IMR-90 (cell line): ENCODE data around the gene CNFN. TPM values are rescaled to one million over a fixed set of nuclear protein-coding genes. Genes with fewer than 3 reads are reported as not detected.
A peak's percentile ranks its signal among the peaks of the same experiment; 100 is the strongest.

Experiments used
- ATAC-seq: fragments of 200-7000 bp; cut with Tn5 transposase; 2 replicates; pipeline ENCODE4 v1.9.1; 2020; ENCODE audit warnings: low read depth, mild to moderate bottlenecking, moderate library complexity
- BruUV-seq: library from RNA; stranded (reverse); fragments of 400-500 nt; replicated peaks from 2 replicates; lab custom pipeline; 2021; lab: Mats Ljungman, UMichigan
- CTCF ChIA-PET: fragments of 300-600 bp; formaldehyde crosslinking; extraction: SDS; loops from one replicate; lab custom pipeline; 2021; ENCODE audit warnings: antibody characterized with exemption; lab: Yijun Ruan, JAX
- POLR2A ChIA-PET: fragments of 300-600 bp; sonication (Branson Sonifier 250); formaldehyde crosslinking; loops from one replicate; lab custom pipeline; 2022; ENCODE audit warnings: antibody characterized with exemption; ENCODE audit not compliant: unreplicated experiment; lab: Charles Lee
- DNase-seq: peaks from one replicate; pipeline ENCODE4 v3.0.0; 2013
- H2AFZ ChIP-seq: replicated peaks from 2 replicates; pipeline ENCODE3; 2013; ENCODE audit warnings: low read length, mild to moderate bottlenecking; ENCODE audit not compliant: poor library complexity
- H2AK5ac ChIP-seq: 2 replicates; pipeline ENCODE4 v1.6.1; 2013; ENCODE audit warnings: low read depth, low read length, inconsistent platforms
- H2AK9ac ChIP-seq: replicated peaks from 2 replicates; pipeline ENCODE3; 2013; ENCODE audit warnings: mild to moderate bottlenecking, low read depth, low read length, moderate library complexity; ENCODE audit not compliant: poor library complexity
- H2BK120ac ChIP-seq: 2 replicates; pipeline ENCODE4 v1.6.1; 2013; ENCODE audit warnings: low read depth, low read length, inconsistent platforms
- H2BK15ac ChIP-seq: 3 replicates; pipeline ENCODE4 v1.6.1; 2013; ENCODE audit warnings: low read depth, low read length, inconsistent platforms
- H2BK20ac ChIP-seq: 2 replicates; pipeline ENCODE4 v1.6.1; 2013; ENCODE audit warnings: low read depth, mild to moderate bottlenecking, inconsistent platforms, low read length, moderate library complexity
- H2BK5ac ChIP-seq: 2 replicates; pipeline ENCODE4 v1.6.1; 2013; ENCODE audit warnings: mild to moderate bottlenecking, low read depth, low read length, inconsistent platforms; ENCODE audit not compliant: poor library complexity, severe bottlenecking
- H3K14ac ChIP-seq: replicated peaks from 2 replicates; pipeline ENCODE4 v1.6.1; 2013; ENCODE audit warnings: low read depth, low read length, inconsistent platforms
- H3K18ac ChIP-seq: 2 replicates; pipeline ENCODE4 v1.6.1; 2013; ENCODE audit warnings: low read depth, low read length, control low read depth
- H3K23ac ChIP-seq: 2 replicates; pipeline ENCODE4 v1.6.1; 2013; ENCODE audit warnings: low read depth, low read length, inconsistent platforms
- H3K27ac ChIP-seq: 2 replicates; pipeline ENCODE4 v1.5.1; 2013; ENCODE audit warnings: mild to moderate bottlenecking, control low read depth, low read length; ENCODE audit not compliant: insufficient read depth
- H3K27me3 ChIP-seq: 2 replicates; pipeline ENCODE4 v1.6.1; 2013; ENCODE audit warnings: low read length; ENCODE audit not compliant: control insufficient read depth, insufficient read depth
- H3K36me3 ChIP-seq: 2 replicates; pipeline ENCODE4 v1.6.1; 2013; ENCODE audit warnings: low read length, mixed read lengths; ENCODE audit not compliant: control insufficient read depth, insufficient read depth
- H3K4ac ChIP-seq: 2 replicates; pipeline ENCODE4 v1.6.1; 2013; ENCODE audit warnings: low read depth, low read length, inconsistent platforms
- H3K4me1 ChIP-seq: 2 replicates; pipeline ENCODE4 v1.6.1; 2013; ENCODE audit warnings: low read length, mixed read lengths; ENCODE audit not compliant: control insufficient read depth, insufficient read depth
- H3K4me2 ChIP-seq: 2 replicates; pipeline ENCODE4 v1.6.1; 2013; ENCODE audit warnings: low read depth, mild to moderate bottlenecking, control low read depth, low read length, moderate library complexity
- H3K4me3 ChIP-seq: 2 replicates; pipeline ENCODE4 v1.5.1; 2013; ENCODE audit warnings: low read depth, mild to moderate bottlenecking, control low read depth, low read length, moderate library complexity; ENCODE audit not compliant: insufficient read depth
- H3K56ac ChIP-seq: 2 replicates; pipeline ENCODE4 v1.6.1; 2013; ENCODE audit warnings: low read length, inconsistent platforms; ENCODE audit not compliant: insufficient read depth; ENCODE audit errors: extremely low read depth
- H3K79me1 ChIP-seq, 2 experiments: 2 replicates each; pipeline ENCODE4 v1.6.1; 2013; ENCODE audit warnings: low read length in 2 of 2, inconsistent platforms in 1 of 2, low read depth in 1 of 2
- H3K9ac ChIP-seq: 2 replicates; pipeline ENCODE4 v1.6.1; 2013; ENCODE audit warnings: low read depth, low read length, control low read depth
- H3K9me1 ChIP-seq: 2 replicates; pipeline ENCODE4 v1.6.1; 2013; ENCODE audit warnings: low read length, inconsistent platforms; ENCODE audit not compliant: insufficient read depth
- H3K9me3 ChIP-seq: 2 replicates; pipeline ENCODE4 v1.6.1; 2013; ENCODE audit warnings: low read length; ENCODE audit not compliant: control insufficient read depth, insufficient read depth
- H4K20me1 ChIP-seq: 2 replicates; pipeline ENCODE4 v1.6.1; 2013; ENCODE audit warnings: low read length, inconsistent platforms; ENCODE audit not compliant: insufficient read depth
- H4K5ac ChIP-seq: 2 replicates; pipeline ENCODE4 v1.6.1; 2013; ENCODE audit warnings: mild to moderate bottlenecking, low read depth, low read length, control low read depth
- H4K8ac ChIP-seq, 2 experiments: 2 replicates each; pipeline ENCODE4 v1.6.1; 2013; ENCODE audit warnings: low read depth in 2 of 2, low read length in 2 of 2, control low read depth in 1 of 2, inconsistent platforms in 1 of 2
- H4K91ac ChIP-seq: 2 replicates; pipeline ENCODE4 v1.6.1; 2013; ENCODE audit warnings: low read depth, low read length, inconsistent platforms; ENCODE audit not compliant: insufficient read depth
- CEBPB ChIP-seq: IDR thresholded peaks from 2 replicates; pipeline ENCODE4 v1.6.1; 2012; ENCODE audit warnings: low read depth, low read length, improper control_type of control experiment
- CHD1 ChIP-seq: IDR thresholded peaks from 2 replicates; pipeline ENCODE4 v1.6.1; 2012; ENCODE audit warnings: low read depth, low read length, improper control_type of control experiment
- FOS ChIP-seq: fragments of 150-350 bp; IDR thresholded peaks from 2 replicates; pipeline ENCODE4 v1.6.1; 2016; ENCODE audit warnings: low read depth, low read length
- NFE2L2 ChIP-seq: fragments of 150-350 bp; IDR thresholded peaks from 2 replicates; pipeline ENCODE4 v1.6.1; 2016; ENCODE audit warnings: low read depth, mild to moderate bottlenecking, low read length
- POLR2A ChIP-seq: IDR thresholded peaks from 2 replicates; pipeline ENCODE4 v1.6.1; 2012; ENCODE audit warnings: mild to moderate bottlenecking, low read depth, low read length
- SMC3 ChIP-seq: fragments of 150-350 bp; IDR thresholded peaks from 2 replicates; pipeline ENCODE4 v1.6.1; 2016; ENCODE audit warnings: low read depth, mild to moderate bottlenecking, antibody characterized with exemption, low read length, moderate library complexity
- USF2 ChIP-seq: fragments of 150-350 bp; IDR thresholded peaks from 2 replicates; pipeline ENCODE4 v1.6.1; 2017; ENCODE audit warnings: mild to moderate bottlenecking, antibody characterized with exemption, low read length, low read depth
- WGBS, 2 experiments: methylation state at CpG; one replicate each; pipeline versions ENCODE4 v1.1.5 to v1.1.7; 2013; ENCODE audit warnings: missing lambda C conversion rate in 2 of 2; ENCODE audit not compliant: insufficient read length in 1 of 2; ENCODE audit errors: extremely low coverage in 2 of 2; 5-methylcytosine and 5-hydroxymethylcytosine counted together
- dilution Hi-C: fragments of 300-500 bp; cut with HindIII; formaldehyde crosslinking; loops from one replicate; pipeline ENCODE4 v1.14.3; 2018; ENCODE audit warnings: low sequenced_read_pairs; ENCODE audit not compliant: unreplicated experiment
- in situ Hi-C: fragments of 300-500 bp; cut with MboI; formaldehyde crosslinking; loops from 3 replicates; pipeline ENCODE4 v1.14.3; 2019; ENCODE audit warnings: low sequenced_read_pairs, inconsistent platforms, mixed read lengths
- intact Hi-C: fragments of 100-400 bp; cut with micrococcal nuclease; formaldehyde crosslinking; loops from 2 replicates; pipeline ENCODE4 v1.10.0; 2022
- polyA plus RNA-seq, 3 experiments: library from polyadenylated mRNA; depleted of rRNA; stranded (reverse); fragments of >200 nt; gene quantifications; 2 replicates each; pipeline ENCODE4 v1.2.3, GENCODE V29; 2012; ENCODE audit warnings: low replicate concordance in 1 of 3
- total RNA-seq: library from RNA; depleted of rRNA; stranded (reverse); fragments of >200 nt; gene quantifications from 2 replicates; pipeline ENCODE4 v1.2.3, GENCODE V29; 2012

CNFN gene
- total and polyA plus RNA-seq, 2 of the 4 experiments (the other 2 are of a cell fraction): 1.2 TPM; not detected in 1

- in situ Hi-C loops: no loop called here
- H3K4ac ChIP-seq: no peak overlapping the region
- no TSS peak for BruUV-seq
Observed at GRCh38 chr19:42366673-42367072, 23.4 kb downstream of the CNFN start.

More at GRCh38 chr19:42366673-42367072, 23.4 kb downstream of the CNFN start:
- H3K9ac ChIP-seq: no peak overlapping the region
- DNase-seq (no peak), ATAC-seq (no peak; the same call in 1 of the 2 replicates)
- H3K4me2 ChIP-seq: no peak overlapping the region
- H2AK5ac ChIP-seq: no peak overlapping the region
- no peak overlapping the region for H3K4me3 ChIP-seq
- no peak overlapping the region for H2AFZ ChIP-seq
- peaks cover 6% of the 10 kb centered on the region for H3K9me1 ChIP-seq
- WGBS, 2 experiments: 80% methylated on average over 1 of the region's 1 CpG; no CpG with 5 or more reads in 1 of the 2 experiments
- H3K23ac ChIP-seq: no peak overlapping the region
- H3K36me3 ChIP-seq: peaks cover 26% of the 10 kb centered on the region
- H3K79me1 ChIP-seq: no peaks in the 10 kb centered on the region
- H3K18ac ChIP-seq: no peak overlapping the region
- no peak overlapping the region for H2BK15ac ChIP-seq
- H3K56ac ChIP-seq: no peak overlapping the region
- no peak overlapping the region for H4K5ac ChIP-seq
- peaks cover 2% of the 10 kb centered on the region; the same call in 1 of the 2 replicates for H3K9me3 ChIP-seq
- H2BK20ac ChIP-seq: no peak overlapping the region
- no peak overlapping the region for H4K8ac ChIP-seq
- intact Hi-C loops (no loop called here), dilution Hi-C loops (no loop called here)
- TF ChIP-seq FOS: no peak
- no peak for TF ChIP-seq CHD1
- TF ChIP-seq USF2: no peak
- no peak for TF ChIP-seq POLR2A
- no peak for TF ChIP-seq SMC3
- TF ChIP-seq NFE2L2: no peak
- no peak for TF ChIP-seq CEBPB
- peak overlapping the region; percentile 28 for H2AK9ac ChIP-seq
- no peak overlapping the region for H2BK120ac ChIP-seq
- H3K27ac ChIP-seq: no peak overlapping the region
- no peak overlapping the region for H4K91ac ChIP-seq
- no peaks in the 10 kb centered on the region for H3K27me3 ChIP-seq
- no peak overlapping the region for H3K14ac ChIP-seq
- H4K20me1 ChIP-seq: peaks cover 3% of the 10 kb centered on the region; the same call in 1 of the 2 replicates
- peaks cover 2% of the 10 kb centered on the region; the same call in 1 of the 2 replicates for H3K4me1 ChIP-seq
- H2BK5ac ChIP-seq: no peak overlapping the region
- POLR2A ChIA-PET: interaction anchor here (0.5 kb wide), 1 partner anchor 13 kb away, joined by 3 read pairs; no protein-coding TSS in a partner anchor
- CTCF ChIA-PET: no interaction called here
